Measurements from ENCODE around the gene TMEM45A.

- TF ChIP-seq CTCF (IDR thresholded peaks at IDR 0.05) (no peak), POLR2A (IDR thresholded peaks at IDR 0.05) (no peak)
Measured at GRCh38 chr3:100496711-100497261, 4.4 kb downstream of the TMEM45A start.
